GM19463 (cell line): ENCODE measurements around the gene ZDHHC19.
"Not testable (repeated sequence)": the region's sequence is repeated elsewhere in the genome, so short reads cannot be mapped to it uniquely, and the experiment has no call there.

ENCODE experiments used
- ATAC-seq: cut with Tn5 transposase; IDR thresholded peaks from one replicate; pipeline ENCODE4 v1.9.1; 2021; ENCODE audit warnings: mild to moderate bottlenecking, moderate library complexity; ENCODE audit not compliant: unreplicated experiment

ZDHHC19 gene

DNA sequence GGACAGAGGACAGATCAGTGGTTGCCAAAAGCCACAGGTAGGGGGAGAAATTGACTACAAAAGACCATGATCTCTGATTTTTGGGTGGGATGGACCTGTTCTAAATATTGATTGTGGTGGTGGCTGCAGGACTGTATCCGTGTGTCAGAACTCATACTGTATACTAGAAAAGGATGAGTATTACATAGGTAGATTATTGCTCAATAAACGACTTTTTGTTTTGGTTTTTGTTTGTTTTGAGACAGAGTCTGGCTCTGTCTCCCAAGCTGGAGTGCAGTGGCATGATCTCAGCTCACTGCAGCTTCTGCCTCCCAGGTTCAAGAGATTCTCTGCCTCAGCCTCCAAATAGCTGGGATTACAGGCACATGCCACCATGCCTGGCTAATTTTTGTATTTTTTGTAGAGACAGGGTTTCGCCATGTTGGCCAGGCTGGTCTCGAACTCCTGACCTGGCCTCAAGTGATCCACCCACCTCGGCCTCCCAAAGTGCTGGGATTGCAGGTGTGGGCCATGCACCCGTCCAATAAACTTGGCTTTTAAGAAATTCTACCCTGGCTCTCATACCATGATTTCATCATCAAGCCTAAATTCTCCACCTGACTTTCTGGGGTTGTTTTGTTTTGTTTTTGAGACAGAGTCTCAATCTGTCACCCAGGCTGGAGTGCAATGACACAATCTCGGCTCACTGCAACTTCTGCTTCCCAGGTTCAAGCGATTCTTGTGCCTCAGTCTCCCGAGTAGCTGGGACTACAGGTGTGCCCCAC lies 5.6 kb downstream of the ZDHHC19 start:
- not testable (repeated sequence) for ATAC-seq

DNA sequence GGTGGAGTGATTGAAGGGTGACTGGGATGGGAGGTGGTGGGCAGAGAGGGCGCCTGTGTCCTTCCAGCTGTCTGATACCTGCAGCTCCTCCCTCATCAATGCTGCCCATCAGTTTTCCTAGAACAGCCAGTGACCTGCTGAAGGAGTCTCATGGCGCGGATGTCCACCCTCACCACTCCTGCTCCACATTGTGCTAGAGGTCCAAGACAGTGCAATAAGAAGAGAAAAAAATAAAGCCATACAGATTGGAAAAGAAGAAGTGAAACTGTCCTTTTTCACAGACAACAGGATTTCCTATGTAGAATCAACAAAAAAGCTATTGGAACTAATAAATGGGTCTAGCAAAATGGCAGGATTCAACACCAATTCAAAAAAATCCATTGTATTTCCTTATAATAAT lies 7.4 kb downstream of the ZDHHC19 start:
- ATAC-seq, result no peak

DNA sequence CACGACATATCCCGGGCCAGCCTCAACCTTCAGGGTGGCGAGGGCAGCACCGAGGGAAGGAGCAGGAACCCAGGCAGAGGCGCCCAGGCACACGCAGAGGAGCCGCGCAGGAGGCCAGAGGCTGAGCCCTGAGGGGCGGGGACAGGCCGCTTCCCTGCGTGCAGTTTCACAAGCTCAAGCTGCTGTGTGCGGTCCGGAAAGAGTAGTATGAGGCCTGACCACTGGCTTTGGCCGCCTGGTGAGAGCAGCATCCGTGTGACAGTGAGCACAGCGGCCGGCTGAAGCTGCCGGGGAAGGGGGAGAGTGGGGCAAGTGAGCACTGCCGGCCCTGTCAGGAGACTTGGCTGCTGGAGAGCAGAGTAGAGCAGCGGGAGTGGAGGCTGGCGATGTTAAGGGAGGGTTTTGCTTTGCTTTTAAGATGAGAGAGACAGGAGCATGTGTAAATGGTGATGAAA lies 8.7 kb downstream of the ZDHHC19 start:
- peak; percentile 90 for ATAC-seq

- no peak for ATAC-seq
Measured at GRCh38 chr3:196198771-196199753, 12.1 kb downstream of the ZDHHC19 start.

DNA sequence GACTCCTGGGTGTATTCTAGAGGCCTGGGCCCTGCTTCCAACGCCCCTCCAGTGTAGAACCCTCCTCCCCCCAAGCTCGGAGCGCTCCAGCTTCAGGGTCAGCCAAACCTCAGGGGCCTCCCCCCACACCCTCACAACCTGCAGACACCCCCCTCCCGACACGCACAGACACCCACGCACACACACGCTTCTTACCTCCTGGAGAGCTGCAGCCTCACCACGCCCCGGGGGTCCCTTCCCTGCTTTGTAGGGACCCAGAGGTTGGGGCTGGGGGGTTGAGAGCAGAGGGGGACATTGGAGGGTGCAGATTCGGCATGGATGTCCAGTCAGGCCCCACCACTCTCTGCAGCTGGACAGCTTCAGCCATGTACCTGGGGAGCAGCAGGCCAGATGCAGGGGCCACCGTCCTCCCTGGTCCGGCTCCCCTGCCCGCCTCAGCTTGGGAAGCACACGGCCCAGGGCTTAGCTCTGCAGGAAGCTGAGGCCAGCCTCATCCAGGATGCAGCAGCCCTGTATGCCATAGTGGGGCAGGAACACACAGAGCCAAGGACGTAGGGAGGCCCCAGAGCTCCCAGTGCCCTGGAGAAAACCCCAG lies 13.0 kb downstream of the ZDHHC19 start:
- ATAC-seq, result no peak

GRCh38 chr3:196197524-196197923 lies 13.7 kb downstream of the ZDHHC19 start:
- no peak for ATAC-seq

DNA sequence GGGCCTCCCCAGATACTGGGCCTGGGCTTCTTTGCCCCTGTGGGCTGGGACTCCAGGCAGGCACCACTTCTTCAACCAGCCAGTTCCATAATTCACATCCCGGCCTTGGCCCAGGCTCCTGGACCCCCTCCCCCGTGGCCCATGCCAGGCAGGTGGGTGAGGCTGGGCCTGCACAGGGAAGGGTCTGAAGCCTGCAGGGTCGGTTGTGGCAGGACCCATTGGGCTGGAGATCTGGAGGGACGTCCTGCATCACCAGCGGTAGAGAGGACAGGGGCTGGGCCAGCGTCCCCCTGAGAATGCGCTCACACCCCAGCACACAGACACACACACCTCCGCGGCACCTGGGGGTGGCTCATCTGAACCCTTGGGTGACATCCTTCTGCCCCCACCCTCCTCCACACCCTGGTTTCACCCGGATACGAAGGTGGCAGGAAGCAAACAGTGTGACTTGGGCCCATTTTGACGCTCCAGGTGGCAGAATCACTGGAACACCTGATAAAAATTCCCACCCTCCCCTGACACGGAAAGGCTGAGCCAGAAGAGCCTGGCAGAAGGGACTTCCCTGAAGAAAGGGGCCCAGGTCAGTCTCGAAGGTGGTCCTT lies 15.4 kb downstream of the ZDHHC19 start:
- no peak for ATAC-seq

DNA sequence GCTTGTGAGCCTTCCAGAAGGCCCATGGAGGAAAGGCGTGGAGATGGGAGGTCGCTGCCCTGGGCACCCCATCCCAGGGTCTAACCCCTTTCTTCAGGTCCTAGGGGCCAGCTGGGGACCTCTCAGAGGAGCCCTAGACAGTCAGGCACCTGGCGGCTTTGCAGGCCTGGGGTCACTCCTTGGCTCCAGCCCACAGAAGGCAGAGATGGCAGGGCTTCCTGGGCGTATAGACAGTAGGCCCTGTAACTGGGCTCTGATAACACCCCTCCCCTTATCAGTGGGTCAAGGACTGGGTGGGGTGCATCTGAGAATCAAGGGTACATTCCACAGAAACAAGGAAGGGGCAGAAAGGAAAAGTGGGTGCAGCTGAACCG lies 16.7 kb downstream of the ZDHHC19 start:
- ATAC-seq, result no peak

DNA sequence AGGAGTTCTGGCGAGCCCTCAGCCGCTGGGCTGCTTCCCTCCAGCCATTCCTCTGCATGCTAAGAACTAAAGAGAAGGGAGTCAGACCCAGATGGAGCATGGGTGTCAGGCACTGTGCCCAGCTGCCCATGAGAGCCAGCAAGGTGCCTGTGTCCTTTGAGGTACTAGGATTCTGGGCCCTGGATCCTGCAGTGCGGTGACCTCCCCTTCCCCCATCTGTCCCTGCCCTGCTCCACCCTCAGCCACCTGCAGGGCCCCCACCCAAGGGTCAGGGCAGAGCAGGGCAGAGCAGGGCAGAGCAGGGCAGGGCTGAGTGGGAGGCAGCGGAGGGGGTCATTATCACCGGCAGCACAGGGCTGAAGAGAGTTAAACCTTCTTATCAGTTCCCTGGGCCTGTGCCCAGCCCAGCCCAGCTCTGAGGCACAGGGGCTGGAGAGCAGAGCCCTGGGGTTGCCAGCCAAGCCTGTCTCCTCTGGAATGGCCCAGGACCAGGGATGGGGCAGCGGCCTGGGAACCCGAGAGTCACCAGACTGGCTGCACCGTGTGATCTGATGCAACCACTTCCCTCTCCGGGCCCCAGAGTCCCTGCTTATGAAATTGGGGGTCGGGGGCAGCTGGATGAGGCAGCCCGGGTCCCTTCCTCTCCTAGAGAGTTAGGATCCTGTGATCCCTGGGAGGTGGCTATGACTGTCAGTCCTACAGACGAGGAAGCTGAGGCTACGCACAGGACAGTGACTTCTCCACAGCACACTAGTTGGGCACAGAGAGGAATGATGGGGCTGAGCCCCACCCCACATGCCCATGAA lies 17.3 kb downstream of the ZDHHC19 start:
- ATAC-seq, result no peak

DNA sequence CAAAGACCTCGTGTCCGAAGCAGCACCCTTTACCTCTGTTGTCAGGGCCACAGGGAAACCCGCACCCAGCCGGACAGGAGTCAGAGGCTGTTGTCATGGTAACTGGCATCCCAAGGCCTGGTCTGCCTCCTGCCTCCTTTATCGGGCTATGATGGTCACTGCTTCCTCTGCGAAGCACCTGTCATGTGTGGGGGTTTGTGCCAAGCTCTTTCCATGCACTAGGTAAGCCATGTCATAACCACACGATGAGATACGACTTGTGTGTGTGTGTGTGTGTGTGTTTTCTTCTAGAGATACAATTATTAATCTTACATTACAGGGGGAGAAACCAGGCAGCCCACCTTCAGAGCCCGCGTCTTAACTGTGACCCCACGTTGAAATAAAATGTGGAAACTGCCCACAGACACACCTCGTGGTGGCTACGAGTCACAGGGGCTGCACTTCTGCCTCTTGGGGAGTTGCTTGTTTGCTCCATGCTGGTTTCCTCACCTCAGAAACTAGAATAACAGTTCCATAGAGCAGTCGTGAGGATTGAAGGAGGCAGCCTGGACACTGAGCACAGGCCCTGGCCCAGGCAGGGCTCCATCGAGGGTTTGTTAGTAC lies 18.0 kb downstream of the ZDHHC19 start:
- ATAC-seq, result no peak

GRCh38 chr3:196192524-196193051 lies 18.6 kb downstream of the ZDHHC19 start:
- ATAC-seq, result peak; percentile 16

GRCh38 chr3:196192036-196192523 lies 19.1 kb downstream of the ZDHHC19 start:
- peak; percentile 70 for ATAC-seq

- no peak for ATAC-seq
Measured at GRCh38 chr3:196189566-196190347, 21.4 kb downstream of the ZDHHC19 start.

DNA sequence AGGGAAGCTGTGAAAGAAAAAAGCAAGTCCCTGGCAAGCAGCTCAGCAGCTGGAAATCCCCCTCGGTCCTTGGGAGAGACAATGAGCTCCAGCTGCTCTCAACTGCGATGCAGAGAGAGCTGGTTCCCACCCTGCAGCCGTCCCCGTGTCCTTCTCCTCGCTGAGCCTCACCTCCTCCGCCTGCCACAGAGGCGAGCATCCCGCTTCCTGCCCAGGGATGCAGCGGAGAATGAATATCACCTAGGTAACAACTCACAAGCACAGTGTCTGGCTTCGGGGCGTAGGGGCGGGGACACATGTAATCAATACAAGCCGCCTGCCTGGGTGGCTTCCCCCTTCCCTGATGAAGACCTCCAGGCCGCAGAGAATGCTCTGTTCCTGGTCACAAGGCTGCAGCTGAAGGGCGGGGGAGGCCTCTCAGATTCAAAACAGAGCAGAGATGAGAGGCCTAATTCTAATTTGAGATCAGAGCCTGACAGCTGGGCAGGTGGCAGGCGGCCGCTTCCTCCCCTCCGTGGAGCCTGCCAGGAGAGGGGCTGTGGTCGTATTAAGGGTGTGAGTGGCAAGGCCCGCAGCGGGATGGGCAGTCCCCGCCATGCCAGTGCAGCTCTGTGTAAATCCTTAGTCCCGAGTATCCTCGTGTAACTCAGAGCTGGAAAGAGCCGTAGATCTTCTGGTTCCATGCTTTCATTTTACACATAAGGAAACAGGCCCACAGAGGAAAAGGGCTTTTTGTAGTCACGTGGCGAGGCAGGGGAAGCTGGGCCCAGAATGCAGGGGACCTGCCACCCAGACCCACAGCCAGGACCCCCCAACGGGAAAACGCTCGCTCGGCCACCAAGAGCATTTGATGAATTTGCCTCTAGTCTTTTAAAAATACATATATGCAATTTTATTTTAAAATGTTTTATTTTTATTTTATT lies 24.3 kb downstream of the ZDHHC19 start:
- peak; percentile 62 for ATAC-seq

DNA sequence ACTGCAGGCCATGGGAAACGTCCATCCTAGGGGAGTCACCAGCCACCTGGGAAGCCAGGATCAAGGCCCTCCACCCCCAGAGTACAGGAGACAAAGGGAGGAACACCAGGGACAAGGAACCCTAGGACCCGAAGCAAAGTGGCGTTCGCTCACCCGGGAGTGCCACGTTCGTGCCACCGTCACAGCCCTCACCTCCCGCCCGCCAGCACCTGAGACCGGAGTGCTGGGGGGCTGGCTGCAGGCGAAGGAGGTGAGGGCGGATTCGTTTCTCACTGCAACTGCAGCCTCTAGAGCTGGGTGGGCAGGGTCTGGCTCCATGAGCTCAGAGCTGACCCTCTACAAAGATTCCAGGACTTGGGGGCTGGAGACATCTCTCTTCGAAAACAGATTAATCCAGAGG lies 26.3 kb downstream of the ZDHHC19 start:
- no peak for ATAC-seq

DNA sequence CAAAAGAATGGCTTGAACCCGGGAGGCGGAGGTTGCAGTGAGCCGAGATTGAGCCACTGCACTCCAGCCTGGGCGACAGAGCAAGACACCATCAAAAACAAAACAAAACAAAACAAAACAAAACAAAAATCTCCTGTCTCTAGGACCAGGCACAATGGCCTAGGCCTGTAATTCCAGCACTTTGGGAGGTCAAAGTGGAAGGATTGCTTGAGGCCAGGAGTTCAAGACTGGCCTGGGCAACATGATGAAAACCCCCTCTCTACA lies 27.1 kb downstream of the ZDHHC19 start:
- ATAC-seq, result not testable (repeated sequence)

DNA sequence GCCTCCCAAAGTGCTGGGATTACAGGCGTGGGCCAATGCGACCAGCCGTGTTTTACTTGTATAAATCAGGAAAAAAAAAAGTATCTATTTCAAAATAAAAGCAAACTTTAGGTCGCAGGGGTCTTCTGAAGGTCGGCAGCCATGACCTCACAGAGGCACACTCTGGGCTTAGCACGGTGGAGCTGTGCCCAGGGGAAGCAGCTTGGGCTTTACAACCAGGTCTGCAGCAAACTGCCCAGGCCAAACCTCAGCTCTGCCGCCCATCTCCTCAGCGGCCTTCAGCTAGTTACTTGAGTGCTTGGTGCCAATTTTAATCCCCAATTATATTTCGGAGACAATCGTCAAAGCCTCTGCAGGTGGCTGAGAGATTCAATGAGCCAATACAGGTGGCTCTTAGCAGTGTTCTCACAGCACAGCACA lies 30.1 kb downstream of the ZDHHC19 start:
- no peak for ATAC-seq

DNA sequence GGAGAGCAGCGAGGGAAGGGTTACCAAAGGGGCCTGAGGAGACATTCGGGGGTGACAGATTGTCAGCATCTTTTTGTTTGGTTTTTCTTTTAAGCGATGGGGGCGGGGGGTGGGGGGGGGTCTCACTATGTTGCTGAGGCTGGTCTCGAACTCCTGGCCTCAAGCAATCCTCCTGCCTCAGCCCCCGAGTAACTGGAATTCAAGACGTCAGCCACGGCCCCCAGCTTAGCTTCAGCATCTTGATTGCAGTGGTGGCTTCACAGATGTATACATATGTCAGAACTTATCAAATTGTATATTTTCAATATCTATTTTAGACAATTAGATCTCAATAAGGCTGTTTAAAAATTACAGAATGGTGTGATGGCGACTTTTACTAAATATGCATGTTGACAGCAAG lies 30.9 kb downstream of the ZDHHC19 start:
- ATAC-seq, result no peak
